T-cell (primary cell): ENCODE data around the gene ISCU. TPM values are rescaled to one million over a fixed set of nuclear protein-coding genes. Genes with fewer than 3 reads are reported as not detected.

Experiments used
- ATAC-seq, 4 experiments: fragments of 200-7000 bp in 3 of 4; fragments of 150-1000 bp in 1 of 4; cut with Tn5 transposase; replicated peaks in 1 of 4; 1 replicate in 3 of 4; 2 replicates in 1 of 4; pipeline ENCODE4 v1.10.0; 2021; ENCODE audit warnings: moderate library complexity in 3 of 4, mild to moderate bottlenecking in 2 of 4, moderate number of reproducible peaks in 1 of 4
- CTCF ChIA-PET, 2 donors: fragments of 300-600 bp; sonication (Branson Sonifier 250); formaldehyde crosslinking; loops; one replicate each; lab custom pipeline; 2022; ENCODE audit warnings: antibody characterized with exemption in 2 of 2; lab: Charles Lee
- POLR2A ChIA-PET, 2 donors: fragments of 300-600 bp; sonication (Branson Sonifier 250); formaldehyde crosslinking; loops; one replicate each; lab custom pipeline; 2022; ENCODE audit warnings: antibody characterized with exemption in 2 of 2; lab: Charles Lee
- DNase-seq, 35 experiments: peaks; one replicate each; pipeline versions ENCODE4 v3.0.0 to v3.0.0-alpha.2; 2013 to 2023
- H3K27ac ChIP-seq: one replicate; pipeline ENCODE4 v1.5.1; 2013; ENCODE audit warnings: low read length
- H3K27me3 ChIP-seq, 2 experiments: replicated peaks in 1 of 2; 1 replicate in 1 of 2; 2 replicates in 1 of 2; pipeline versions ENCODE4 v1.6.1 to v1.7.0; 2013; ENCODE audit warnings: low read length in 1 of 2, mixed read lengths in 1 of 2; ENCODE audit not compliant: control insufficient read depth in 2 of 2, insufficient read depth in 2 of 2; ENCODE audit errors: extremely low read depth in 1 of 2
- H3K36me3 ChIP-seq, 2 donors: 1 replicate in 1 of 2; 2 replicates in 1 of 2; pipeline versions ENCODE4 v1.6.1 to v1.7.0; 2013; ENCODE audit warnings: low read length in 1 of 2; ENCODE audit not compliant: control insufficient read depth in 2 of 2, insufficient read depth in 1 of 2; ENCODE audit errors: extremely low read depth in 1 of 2
- H3K4me1 ChIP-seq, 2 experiments: 1 replicate in 1 of 2; 2 replicates in 1 of 2; pipeline versions ENCODE4 v1.6.1 to v1.7.0; 2013; ENCODE audit warnings: low read length in 2 of 2, mixed read lengths in 1 of 2; ENCODE audit not compliant: insufficient read depth in 2 of 2, control insufficient read depth in 1 of 2; ENCODE audit errors: extremely low read depth in 1 of 2
- H3K4me3 ChIP-seq, 2 donors: 1 replicate in 1 of 2; 2 replicates in 1 of 2; pipeline versions ENCODE4 v1.5.1 to v1.7.0; 2013; ENCODE audit warnings: mild to moderate bottlenecking in 2 of 2, low read length in 1 of 2, moderate library complexity in 1 of 2; ENCODE audit not compliant: control insufficient read depth in 1 of 2; ENCODE audit errors: extremely low read depth in 1 of 2
- H3K9me3 ChIP-seq: 2 replicates; pipeline ENCODE4 v1.7.0; 2013
- H3K27ac Mint-ChIP-seq, 2 donors: one replicate each; pipeline ENCODE4 v1.8.0; 2020 to 2021; ENCODE audit warnings: mild to moderate bottlenecking in 2 of 2, mixed read lengths in 2 of 2
- H3K27me3 Mint-ChIP-seq, 2 donors: one replicate each; pipeline ENCODE4 v1.8.0; 2021 to 2022; ENCODE audit warnings: mixed read lengths in 2 of 2
- H3K36me3 Mint-ChIP-seq: one replicate; pipeline ENCODE4 v1.8.0; 2021; ENCODE audit warnings: mixed read lengths
- H3K4me1 Mint-ChIP-seq, 3 donors: one replicate each; pipeline ENCODE4 v1.8.0; 2020 to 2022; ENCODE audit warnings: mixed read lengths in 3 of 3, mild to moderate bottlenecking in 1 of 3
- H3K4me3 Mint-ChIP-seq, 3 donors: one replicate each; pipeline ENCODE4 v1.8.0; 2020 to 2022; ENCODE audit warnings: mild to moderate bottlenecking in 3 of 3, mixed read lengths in 3 of 3, moderate library complexity in 3 of 3
- H3K9me3 Mint-ChIP-seq, 3 donors: one replicate each; pipeline ENCODE4 v1.8.0; 2020 to 2022; ENCODE audit warnings: mixed read lengths in 3 of 3
- WGBS: methylation state at CpG from one replicate; pipeline ENCODE4 v1.1.5; 2013; ENCODE audit warnings: missing lambda C conversion rate; ENCODE audit not compliant: insufficient coverage; 5-methylcytosine and 5-hydroxymethylcytosine counted together
- total RNA-seq, 35 experiments: library from RNA in 6 of 35; stranded (reverse) in 6 of 35; fragments of 120-200 nt in 1 of 35; gene quantifications; one replicate each; pipeline versions ENCODE4 v1.2.1 to v1.2.4 and lab custom pipeline; 2013 to 2026

ISCU gene
- total RNA-seq, 5 donors from 2014 or later (not counting 1 experiment from before 2014, with no cell fraction given), result 108 to 190 (median 130) TPM

GRCh38 chr12:108526482-108527165 lies 35.8 kb upstream of the ISCU start:
- no peak overlapping the region for H3K27ac ChIP-seq
- H3K4me1 Mint-ChIP-seq, result peaks cover 0 to 5% (median 0%) of the 10 kb centered on the region in 3 donors

GRCh38 chr12:108527166-108527496 lies 35.3 kb upstream of the ISCU start:
- ChIA-PET CTCF (no interaction called here), POLR2A (no interaction called here)
- no peak overlapping the region for H3K4me3 ChIP-seq
- no peak for ATAC-seq
- Mint-ChIP-seq H3K4me3 (no peak overlapping the region), H3K4me1 (peaks cover 0 to 5% (median 0%) of the 10 kb centered on the region in 3 donors), H3K27ac (peak overlapping the region in 1 of 2 donors; percentile 77), H3K36me3 (peaks cover 67% of the 10 kb centered on the region), H3K9me3 (no peaks in the 10 kb centered on the region), H3K27me3 (no peaks in the 10 kb centered on the region)
- 95% methylated on average over 6 of the region's 6 CpGs for WGBS
- H3K9me3 ChIP-seq, result no peaks in the 10 kb centered on the region
- no peaks in the 10 kb centered on the region for H3K4me1 ChIP-seq
- H3K27ac ChIP-seq, result no peak overlapping the region
- peaks cover 27 to 91% of the 10 kb centered on the region in 2 donors for H3K36me3 ChIP-seq
- DNase-seq, result no peak
- H3K27me3 ChIP-seq, result no peaks in the 10 kb centered on the region

More at GRCh38 chr12:108526482-108527165, 35.8 kb upstream of the ISCU start:
- ATAC-seq, result no peak
- no peaks in the 10 kb centered on the region for H3K9me3 ChIP-seq
- Mint-ChIP-seq H3K4me3 (no peak overlapping the region), H3K9me3 (no peaks in the 10 kb centered on the region), H3K27me3 (no peaks in the 10 kb centered on the region), H3K27ac (peak overlapping the region in 1 of 2 donors; percentile 77), H3K36me3 (peaks cover 72% of the 10 kb centered on the region)
- H3K36me3 ChIP-seq, result peaks cover 25 to 90% of the 10 kb centered on the region in 2 donors
- ChIA-PET POLR2A (no interaction called here), CTCF (interaction anchor here in 1 of 2 donors (0.5 kb wide), 1 partner anchor 785 kb away, joined by 4 read pairs; no protein-coding TSS in a partner anchor)
- no peaks in the 10 kb centered on the region for H3K4me1 ChIP-seq
- 89% methylated on average over 8 of the region's 10 CpGs for WGBS
- no peak overlapping the region for H3K4me3 ChIP-seq
- no peak for DNase-seq
- H3K27me3 ChIP-seq, result no peaks in the 10 kb centered on the region

GRCh38 chr12:108530161-108530560 lies 32.2 kb upstream of the ISCU start:
- CTCF ChIA-PET, result no interaction called here

GRCh38 chr12:108531929-108532848 lies 30.2 kb upstream of the ISCU start:
- no peaks in the 10 kb centered on the region for H3K27me3 Mint-ChIP-seq
- CTCF ChIA-PET, result interaction anchor here (0.8 to 1.0 kb wide), 2 partner anchors 9 to 539 kb away, joined by 3 read pairs; no protein-coding TSS in a partner anchor
- H3K4me3 Mint-ChIP-seq, result no peak overlapping the region
- H3K4me1 ChIP-seq, result no peaks in the 10 kb centered on the region
- no peaks in the 10 kb centered on the region for H3K9me3 Mint-ChIP-seq
- WGBS, result 98% methylated on average over 11 of the region's 15 CpGs
- H3K4me1 Mint-ChIP-seq, result peaks cover 0 to 3% (median 0%) of the 10 kb centered on the region in 3 donors
- no peak overlapping the region for H3K27ac ChIP-seq
- no peak overlapping the region for H3K4me3 ChIP-seq
- peak overlapping the region in 1 of 2 donors; percentile 48 for H3K27ac Mint-ChIP-seq
- H3K27me3 ChIP-seq, result no peaks in the 10 kb centered on the region
- H3K9me3 ChIP-seq, result no peaks in the 10 kb centered on the region
- peaks cover 59% of the 10 kb centered on the region for H3K36me3 Mint-ChIP-seq
- DNase-seq (no peak), ATAC-seq (no peak)
- POLR2A ChIA-PET, result interaction anchor here in 1 of 2 donors (0.6 kb wide), 1 partner anchor 30 kb away, joined by 3 read pairs; the partner anchor contains the start of gene ISCU
- peaks cover 24 to 90% of the 10 kb centered on the region in 2 donors for H3K36me3 ChIP-seq

More at GRCh38 chr12:108530161-108530560, 32.2 kb upstream of the ISCU start:
- Histone ChIP-seq H3K36me3 (peaks cover 18 to 90% of the 10 kb centered on the region in 2 donors), H3K27ac (no peak overlapping the region), H3K27me3 (no peaks in the 10 kb centered on the region), H3K9me3 (no peaks in the 10 kb centered on the region), H3K4me1 (no peaks in the 10 kb centered on the region), H3K4me3 (no peak overlapping the region)
- H3K9me3 Mint-ChIP-seq, result no peaks in the 10 kb centered on the region
- POLR2A ChIA-PET, result no interaction called here
- ATAC-seq (no peak), DNase-seq (no peak)
- peaks cover 0 to 5% (median 0%) of the 10 kb centered on the region in 3 donors for H3K4me1 Mint-ChIP-seq
- 90% methylated on average over 2 of the region's 9 CpGs for WGBS
- H3K36me3 Mint-ChIP-seq, result peaks cover 61% of the 10 kb centered on the region
- H3K4me3 Mint-ChIP-seq, result no peak overlapping the region
- no peaks in the 10 kb centered on the region for H3K27me3 Mint-ChIP-seq
- H3K27ac Mint-ChIP-seq, result peak overlapping the region in 1 of 2 donors; percentile 23

GRCh38 chr12:108538146-108538545 lies 24.2 kb upstream of the ISCU start:
- ChIA-PET CTCF (interaction anchor here in 1 of 2 donors (0.6 kb wide), 1 partner anchor 280 kb away, joined by 3 read pairs; no protein-coding TSS in a partner anchor), POLR2A (no interaction called here)
- H3K36me3 ChIP-seq, result peaks cover 15 to 79% of the 10 kb centered on the region in 2 donors
- no peaks in the 10 kb centered on the region for H3K9me3 ChIP-seq
- ATAC-seq (no peak), DNase-seq (no peak)
- no CpG with 5 or more reads among the region's 6 CpGs for WGBS
- Mint-ChIP-seq H3K27ac (no peak overlapping the region), H3K27me3 (no peaks in the 10 kb centered on the region), H3K9me3 (no peaks in the 10 kb centered on the region), H3K36me3 (peaks cover 63% of the 10 kb centered on the region), H3K4me1 (peaks cover 5 to 20% (median 17%) of the 10 kb centered on the region in 3 donors), H3K4me3 (no peak overlapping the region)
- no peak overlapping the region for H3K4me3 ChIP-seq
- H3K27ac ChIP-seq, result no peak overlapping the region
- no peaks in the 10 kb centered on the region for H3K27me3 ChIP-seq
- no peaks in the 10 kb centered on the region for H3K4me1 ChIP-seq

- ATAC-seq (no peak), DNase-seq (no peak)
- H3K36me3 ChIP-seq, result peaks cover 15 to 79% of the 10 kb centered on the region in 2 donors
- Mint-ChIP-seq H3K9me3 (no peaks in the 10 kb centered on the region), H3K27me3 (no peaks in the 10 kb centered on the region), H3K4me1 (peaks cover 7 to 22% (median 20%) of the 10 kb centered on the region in 3 donors), H3K36me3 (peaks cover 65% of the 10 kb centered on the region), H3K4me3 (no peak overlapping the region), H3K27ac (no peak overlapping the region)
- no peaks in the 10 kb centered on the region for H3K27me3 ChIP-seq
- H3K27ac ChIP-seq, result no peak overlapping the region
- no peaks in the 10 kb centered on the region for H3K9me3 ChIP-seq
- no peak overlapping the region for H3K4me3 ChIP-seq
- CTCF ChIA-PET, result interaction anchor here in 1 of 2 donors (0.6 kb wide), 1 partner anchor 279 kb away, joined by 3 read pairs; no protein-coding TSS in a partner anchor
- H3K4me1 ChIP-seq, result no peaks in the 10 kb centered on the region
- POLR2A ChIA-PET, result no interaction called here
- WGBS, result 97% methylated on average over 7 of the region's 10 CpGs
Observed at GRCh38 chr12:108538616-108539195, 23.7 kb upstream of the ISCU start.
